Measurements from ENCODE around the gene MAP3K3. TPM values are rescaled to one million over a fixed set of nuclear protein-coding genes. Genes with fewer than 3 reads are reported as not detected.

The MAP3K3 gene
- total RNA-seq, 2 donors from 2014 or later: 21.0 to 33.3 TPM

- DNase-seq (peak in 1 of 4 donors; percentile 47), ATAC-seq (no peak)
- no peaks in the 10 kb centered on the region for H3K9me3 ChIP-seq
- intact Hi-C loops (cut with DNase I): no loop called here
- no peaks in the 10 kb centered on the region for H3K4me1 ChIP-seq
- H3K27me3 ChIP-seq: no peaks in the 10 kb centered on the region
- peak overlapping the region in 1 of 4 donors; percentile 36 for H3K27ac ChIP-seq
- 71 to 78% methylated on average over 5 of the region's 5 CpGs for WGBS, 2 donors
- TF ChIP-seq POLR2A (IDR thresholded peaks at IDR 0.05) (no peak), CTCF (IDR thresholded peaks at IDR 0.05) (no peak)
- H3K4me3 ChIP-seq: no peak overlapping the region
- peaks cover 0 to 10% of the 10 kb centered on the region in 2 donors for H3K36me3 ChIP-seq (replicated peaks in 1 of 2; ENCODE audit: insufficient read depth in 1 of 2, low read depth in 2 of 2)
Measured at GRCh38 chr17:63665527-63666214, 43.5 kb downstream of the MAP3K3 start.

GRCh38 chr17:63672856-63673255 lies 50.6 kb downstream of the MAP3K3 start:
- Histone ChIP-seq H3K4me1 (peaks cover 27% of the 10 kb centered on the region), H3K36me3 (replicated peaks in 1 of 2; ENCODE audit: insufficient read depth in 1 of 2, low read depth in 2 of 2) (peaks cover 0 to 2% of the 10 kb centered on the region in 2 donors), H3K27me3 (no peaks in the 10 kb centered on the region), H3K9me3 (no peaks in the 10 kb centered on the region), H3K4me3 (no peak overlapping the region), H3K27ac (no peak overlapping the region)
- 89 to 96% methylated on average over 2 of the region's 2 CpGs for WGBS, 2 donors
- intact Hi-C loops (cut with DNase I): no loop called here
- no peak for DNase-seq
- no peak for TF ChIP-seq CTCF (IDR thresholded peaks at IDR 0.05)
- TF ChIP-seq POLR2A (IDR thresholded peaks at IDR 0.05): no peak
- ATAC-seq: no peak

- Histone ChIP-seq H3K27me3 (no peaks in the 10 kb centered on the region), H3K4me1 (peaks cover 27% of the 10 kb centered on the region), H3K9me3 (no peaks in the 10 kb centered on the region), H3K4me3 (no peak overlapping the region), H3K27ac (peak overlapping the region; percentile 75 to 86 (median 85)), H3K36me3 (replicated peaks in 1 of 2; ENCODE audit: insufficient read depth in 1 of 2, low read depth in 2 of 2) (no peaks in the 10 kb centered on the region)
- intact Hi-C loops (cut with DNase I): no loop called here
- DNase-seq (no peak), ATAC-seq (peak; percentile 23)
- 20 to 25% methylated on average over 4 of the region's 4 CpGs for WGBS, 2 donors
- no peak for TF ChIP-seq POLR2A (IDR thresholded peaks at IDR 0.05)
- no peak for TF ChIP-seq CTCF (IDR thresholded peaks at IDR 0.05)
Measured at GRCh38 chr17:63675231-63675606, 53.0 kb downstream of the MAP3K3 start.

GRCh38 chr17:63675607-63676546 lies 53.7 kb downstream of the MAP3K3 start:
- Histone ChIP-seq H3K27me3 (no peaks in the 10 kb centered on the region), H3K4me1 (peaks cover 27% of the 10 kb centered on the region), H3K27ac (peak overlapping the region; percentile 75 to 86 (median 85)), H3K36me3 (replicated peaks in 1 of 2; ENCODE audit: insufficient read depth in 1 of 2, low read depth in 2 of 2) (no peaks in the 10 kb centered on the region), H3K4me3 (no peak overlapping the region), H3K9me3 (no peaks in the 10 kb centered on the region)
- ATAC-seq: peak; percentile 97
- intact Hi-C loops (cut with DNase I): no loop called here
- DNase-seq: peak; percentile 90 to 95 (median 94)
- WGBS, 2 donors: 20 to 27% methylated on average over 5 to 6 of the region's 6 CpGs
- TF ChIP-seq CTCF (IDR thresholded peaks at IDR 0.05) (peak in 3 of 7 experiments; percentile 5 to 15 (median 12)), POLR2A (IDR thresholded peaks at IDR 0.05) (peak in 1 of 3 donors; percentile 13)

Measured in body of pancreas (tissue), 4 donors.